Stomach smooth muscle (tissue), 2 donors: ENCODE measurements around the gene MIF.

Experiments used
- H3K27ac ChIP-seq: one replicate; pipeline ENCODE4 v1.7.0; 2013; ENCODE audit warnings: mild to moderate bottlenecking, low read length, inconsistent platforms
- H3K27me3 ChIP-seq, 2 donors: one replicate each; pipeline ENCODE4 v1.7.0; 2013; ENCODE audit warnings: low read length in 2 of 2; ENCODE audit not compliant: insufficient read depth in 2 of 2, control insufficient read depth in 1 of 2
- H3K36me3 ChIP-seq, 2 donors: one replicate each; pipeline ENCODE4 v1.7.0; 2013; ENCODE audit warnings: low read length in 2 of 2; ENCODE audit not compliant: control insufficient read depth in 2 of 2, insufficient read depth in 2 of 2
- H3K4me1 ChIP-seq: one replicate; pipeline ENCODE4 v1.7.0; 2013; ENCODE audit warnings: low read length; ENCODE audit not compliant: control insufficient read depth, insufficient read depth
- H3K4me3 ChIP-seq, 2 donors: one replicate each; pipeline ENCODE4 v1.7.0; 2013; ENCODE audit warnings: low read length in 2 of 2
- H3K9ac ChIP-seq, 2 donors: one replicate each; pipeline ENCODE4 v1.7.0; 2013; ENCODE audit warnings: low read length in 2 of 2, mild to moderate bottlenecking in 1 of 2
- H3K9me3 ChIP-seq, 2 donors: one replicate each; pipeline ENCODE4 v1.7.0; 2013; ENCODE audit warnings: low read length in 2 of 2; ENCODE audit not compliant: control insufficient read depth in 2 of 2
- donor health status: healthy.
- donor health status: Pancreatic carcinoma.

MIF gene

GRCh38 chr22:23877566-23877965 lies 16.6 kb upstream of the MIF start:
- no peak overlapping the region for H3K9ac ChIP-seq
- peaks cover 19 to 46% of the 10 kb centered on the region in 2 donors for H3K36me3 ChIP-seq
- no peak overlapping the region for H3K4me3 ChIP-seq
- H3K27ac ChIP-seq = no peak overlapping the region
- H3K27me3 ChIP-seq = no peaks in the 10 kb centered on the region
- no peaks in the 10 kb centered on the region for H3K9me3 ChIP-seq
- H3K4me1 ChIP-seq = no peaks in the 10 kb centered on the region

GRCh38 chr22:23878219-23878618 lies 16.0 kb upstream of the MIF start:
- Histone ChIP-seq H3K9me3 (no peaks in the 10 kb centered on the region), H3K4me1 (no peaks in the 10 kb centered on the region), H3K9ac (no peak overlapping the region), H3K27ac (no peak overlapping the region), H3K27me3 (no peaks in the 10 kb centered on the region), H3K36me3 (peaks cover 19 to 43% of the 10 kb centered on the region in 2 donors), H3K4me3 (no peak overlapping the region)

- Histone ChIP-seq H3K4me1 (no peaks in the 10 kb centered on the region), H3K9ac (no peak overlapping the region), H3K27ac (no peak overlapping the region), H3K27me3 (no peaks in the 10 kb centered on the region), H3K4me3 (no peak overlapping the region), H3K9me3 (no peaks in the 10 kb centered on the region), H3K36me3 (peaks cover 10 to 20% of the 10 kb centered on the region in 2 donors)
Observed at GRCh38 chr22:23882370-23882769, 11.8 kb upstream of the MIF start.

GRCh38 chr22:23883658-23884057 lies 10.5 kb upstream of the MIF start:
- no peaks in the 10 kb centered on the region for H3K9me3 ChIP-seq
- peaks cover 0 to 7% of the 10 kb centered on the region in 2 donors for H3K36me3 ChIP-seq
- H3K27me3 ChIP-seq = no peaks in the 10 kb centered on the region
- no peaks in the 10 kb centered on the region for H3K4me1 ChIP-seq
- H3K4me3 ChIP-seq = no peak overlapping the region
- no peak overlapping the region for H3K9ac ChIP-seq
- no peak overlapping the region for H3K27ac ChIP-seq

- Histone ChIP-seq H3K27me3 (no peaks in the 10 kb centered on the region), H3K9me3 (no peaks in the 10 kb centered on the region), H3K36me3 (peaks cover 0 to 6% of the 10 kb centered on the region in 2 donors), H3K4me3 (no peak overlapping the region), H3K27ac (no peak overlapping the region), H3K4me1 (no peaks in the 10 kb centered on the region), H3K9ac (no peak overlapping the region)
Observed at GRCh38 chr22:23884140-23884539, 10.0 kb upstream of the MIF start.

GRCh38 chr22:23888615-23889401 lies 5.4 kb upstream of the MIF start:
- Histone ChIP-seq H3K4me3 (no peak overlapping the region), H3K27ac (no peak overlapping the region), H3K27me3 (no peaks in the 10 kb centered on the region), H3K9ac (no peak overlapping the region), H3K4me1 (peaks cover 5% of the 10 kb centered on the region), H3K36me3 (no peaks in the 10 kb centered on the region), H3K9me3 (no peaks in the 10 kb centered on the region)

DNA sequence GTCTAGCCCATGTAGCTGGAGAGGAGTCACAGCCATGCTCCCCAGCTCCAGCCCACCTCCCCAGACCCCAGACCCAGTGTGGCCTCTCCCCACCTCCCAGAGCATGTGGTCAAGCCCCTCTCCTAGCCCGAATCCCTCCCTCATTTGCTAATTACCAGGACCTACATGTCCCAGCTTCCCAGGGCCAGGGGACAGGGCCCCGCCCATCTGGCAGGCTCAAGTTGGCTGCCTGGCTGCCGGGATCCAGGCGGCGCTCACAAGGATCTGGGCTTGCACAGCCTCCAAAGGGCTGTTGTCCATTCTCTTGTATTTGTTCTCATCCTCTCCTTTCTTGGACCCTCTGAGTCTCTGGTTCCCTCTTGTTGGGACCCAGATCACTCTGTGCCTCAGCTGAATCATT lies 4.6 kb upstream of the MIF start:
- Histone ChIP-seq H3K9me3 (no peaks in the 10 kb centered on the region), H3K27ac (no peak overlapping the region), H3K9ac (no peak overlapping the region), H3K4me1 (peaks cover 9% of the 10 kb centered on the region), H3K4me3 (no peak overlapping the region), H3K27me3 (no peaks in the 10 kb centered on the region), H3K36me3 (no peaks in the 10 kb centered on the region)

DNA sequence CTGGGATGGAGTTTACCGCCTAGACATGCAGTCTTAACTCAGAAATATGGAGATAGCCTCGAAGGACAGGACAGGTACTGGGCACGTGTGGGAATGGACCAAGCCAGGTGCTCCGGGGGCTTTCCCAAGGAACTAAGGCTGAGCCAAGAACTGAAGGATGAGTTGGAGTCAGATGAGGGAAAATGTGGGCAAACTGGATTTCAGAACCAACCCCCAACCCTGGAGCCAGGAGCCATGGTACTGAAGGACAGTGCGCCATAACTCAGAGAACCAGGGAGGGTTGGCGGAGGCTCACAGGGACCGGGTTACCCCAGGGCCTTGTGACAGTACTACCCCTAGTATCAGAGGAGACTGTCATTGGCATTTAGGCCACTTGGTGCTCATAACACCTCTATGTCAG lies 2.5 kb upstream of the MIF start:
- Histone ChIP-seq H3K9me3 (no peaks in the 10 kb centered on the region), H3K9ac (no peak overlapping the region), H3K4me3 (no peak overlapping the region), H3K27me3 (no peaks in the 10 kb centered on the region), H3K36me3 (peaks cover 2 to 4% of the 10 kb centered on the region in 2 donors), H3K4me1 (peaks cover 30% of the 10 kb centered on the region), H3K27ac (no peak overlapping the region)

- Histone ChIP-seq H3K9me3 (no peaks in the 10 kb centered on the region), H3K27ac (no peak overlapping the region), H3K27me3 (no peaks in the 10 kb centered on the region), H3K4me3 (no peak overlapping the region), H3K4me1 (peaks cover 30% of the 10 kb centered on the region), H3K9ac (no peak overlapping the region), H3K36me3 (peaks cover 4% of the 10 kb centered on the region in 2 donors)
Observed at GRCh38 chr22:23892130-23892529, 2.1 kb upstream of the MIF start.

DNA sequence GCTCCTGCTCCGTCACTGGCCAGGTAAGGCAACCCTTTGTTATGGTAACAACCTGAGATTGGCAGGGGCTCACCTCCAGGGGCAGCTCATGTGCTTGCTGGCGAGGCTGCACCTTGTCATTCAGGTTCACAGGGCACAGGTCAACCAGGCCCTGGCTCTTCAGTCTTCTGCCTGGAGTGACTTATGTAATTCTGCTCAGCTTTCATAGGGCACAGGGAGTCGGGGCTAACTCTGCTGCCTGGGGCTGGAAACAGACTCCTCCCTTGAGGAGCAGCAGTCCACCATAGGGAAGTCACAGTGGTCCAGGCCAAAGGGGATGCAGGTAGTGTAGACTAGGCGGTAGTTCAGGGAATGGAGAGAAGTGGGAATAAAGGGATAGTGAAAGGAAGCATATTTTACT lies 1.5 kb upstream of the MIF start:
- H3K27ac ChIP-seq = no peak overlapping the region
- H3K4me3 ChIP-seq = no peak overlapping the region
- H3K9ac ChIP-seq = no peak overlapping the region
- no peaks in the 10 kb centered on the region for H3K9me3 ChIP-seq
- no peaks in the 10 kb centered on the region for H3K27me3 ChIP-seq
- H3K36me3 ChIP-seq = peaks cover 4% of the 10 kb centered on the region in 2 donors
- H3K4me1 ChIP-seq = peaks cover 30% of the 10 kb centered on the region

DNA sequence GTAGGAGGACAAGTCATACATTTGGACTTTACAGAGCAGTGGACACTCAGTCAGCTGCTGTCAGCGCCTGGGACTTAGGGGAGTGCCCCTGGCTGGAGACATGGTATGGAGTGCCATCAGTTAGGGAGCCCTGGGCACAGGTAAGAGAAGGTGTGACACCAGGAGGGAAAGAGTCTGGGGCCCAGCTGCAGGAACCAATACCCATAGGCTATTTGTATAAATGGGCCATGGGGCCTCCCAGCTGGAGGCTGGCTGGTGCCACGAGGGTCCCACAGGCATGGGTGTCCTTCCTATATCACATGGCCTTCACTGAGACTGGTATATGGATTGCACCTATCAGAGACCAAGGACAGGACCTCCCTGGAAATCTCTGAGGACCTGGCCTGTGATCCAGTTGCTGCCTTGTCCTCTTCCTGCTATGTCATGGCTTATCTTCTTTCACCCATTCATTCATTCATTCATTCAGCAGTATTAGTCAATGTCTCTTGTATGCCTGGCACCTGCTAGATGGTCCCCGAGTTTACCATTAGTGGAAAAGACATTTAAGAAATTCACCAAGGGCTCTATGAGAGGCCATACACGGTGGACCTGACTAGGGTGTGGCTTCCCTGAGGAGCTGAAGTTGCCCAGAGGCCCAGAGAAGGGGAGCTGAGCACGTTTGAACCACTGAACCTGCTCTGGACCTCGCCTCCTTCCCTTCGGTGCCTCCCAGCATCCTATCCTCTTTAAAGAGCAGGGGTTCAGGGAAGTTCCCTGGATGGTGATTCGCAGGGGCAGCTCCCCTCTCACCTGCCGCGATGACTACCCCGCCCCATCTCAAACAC lies 850 bp upstream of the MIF start:
- H3K4me3 ChIP-seq = peak overlapping the region; percentile 61 to 82
- H3K9ac ChIP-seq = peak overlapping the region; percentile 51 to 76
- H3K36me3 ChIP-seq = peaks cover 4% of the 10 kb centered on the region in 2 donors
- no peaks in the 10 kb centered on the region for H3K27me3 ChIP-seq
- peak overlapping the region; percentile 79 for H3K27ac ChIP-seq
- peaks cover 30% of the 10 kb centered on the region for H3K4me1 ChIP-seq
- H3K9me3 ChIP-seq = no peaks in the 10 kb centered on the region
